PC-3 (cell line): ENCODE results near the gene AP4S1. TPM values are rescaled to one million over a fixed set of nuclear protein-coding genes. Genes with fewer than 3 reads are reported as not detected.

Source experiments
- ATAC-seq: fragments of 200-7000 bp; cut with Tn5 transposase; 2 replicates; pipeline ENCODE4 v1.9.1; 2020; ENCODE audit warnings: mild to moderate bottlenecking, moderate library complexity
- BruUV-seq: library from RNA; stranded (reverse); fragments of 400-500 nt; replicated peaks from 2 replicates; lab custom pipeline; 2021; lab: Mats Ljungman, UMichigan
- CTCF ChIA-PET: fragments of 300-600 bp; sonication (Branson Sonifier 250); formaldehyde crosslinking; loops from one replicate; lab custom pipeline; 2022; ENCODE audit warnings: antibody characterized with exemption; lab: Charles Lee
- POLR2A ChIA-PET: fragments of 300-600 bp; sonication (Branson Sonifier 250); formaldehyde crosslinking; loops from one replicate; lab custom pipeline; 2022; ENCODE audit warnings: antibody characterized with exemption; ENCODE audit not compliant: unreplicated experiment; lab: Charles Lee
- DNase-seq: peaks from one replicate; pipeline ENCODE4 v3.0.0-alpha.2; 2015
- H2AFZ ChIP-seq: fragments of 300-600 bp; sonication (generic); 2 replicates; pipeline ENCODE4 v1.6.0; 2016; ENCODE audit warnings: antibody characterized with exemption, low read length
- H3F3A ChIP-seq: fragments of 300-600 bp; sonication (generic); one replicate; pipeline ENCODE4 v1.6.0; 2017; ENCODE audit warnings: antibody characterized with exemption, low read length, control low read depth, mild to moderate bottlenecking; ENCODE audit not compliant: unreplicated experiment
- H3K27ac ChIP-seq: fragments of 300-600 bp; sonication (generic); 2 replicates; pipeline ENCODE4 v1.5.1; 2016; ENCODE audit warnings: mild to moderate bottlenecking, low read length
- H3K27me3 ChIP-seq: fragments of 300-600 bp; sonication (generic); 2 replicates; pipeline ENCODE4 v1.6.1; 2016; ENCODE audit warnings: low read length, mixed read lengths
- H3K36me3 ChIP-seq: fragments of 300-600 bp; sonication (generic); 2 replicates; pipeline ENCODE4 v1.6.1; 2016; ENCODE audit warnings: low read depth, mixed run types, low read length, mixed read lengths
- H3K4me1 ChIP-seq: fragments of 300-600 bp; sonication (generic); 2 replicates; pipeline ENCODE4 v1.5.1; 2016; ENCODE audit warnings: low read length; ENCODE audit not compliant: insufficient read depth
- H3K4me2 ChIP-seq: fragments of 300-600 bp; sonication (generic); 2 replicates; pipeline ENCODE4 v1.6.0; 2016; ENCODE audit warnings: low read length
- H3K4me3 ChIP-seq: fragments of 300-600 bp; sonication (generic); 2 replicates; pipeline ENCODE4 v1.5.1; 2016; ENCODE audit warnings: mild to moderate bottlenecking, low read length, mixed read lengths
- H3K79me2 ChIP-seq: fragments of 300-600 bp; sonication (generic); 2 replicates; pipeline ENCODE4 v1.6.1; 2017; ENCODE audit warnings: low read length, mixed read lengths
- H3K9ac ChIP-seq: fragments of 300-600 bp; sonication (generic); 2 replicates; pipeline ENCODE4 v1.6.0; 2016; ENCODE audit warnings: mild to moderate bottlenecking, low read length
- H3K9me2 ChIP-seq: fragments of 300-600 bp; sonication (generic); replicated peaks from 2 replicates; pipeline ENCODE4 v1.6.1; 2016; ENCODE audit warnings: mixed run types, low read length, mixed read lengths
- H3K9me3 ChIP-seq: fragments of 300-600 bp; sonication (generic); 2 replicates; pipeline ENCODE4 v1.6.1; 2016; ENCODE audit warnings: low read length, mixed read lengths
- H4K20me1 ChIP-seq: fragments of 300-600 bp; sonication (generic); 2 replicates; pipeline ENCODE4 v1.6.1; 2016; ENCODE audit warnings: low read length, mixed read lengths
- EZH2 ChIP-seq: fragments of 300-600 bp; sonication (generic); IDR thresholded peaks from one replicate; pipeline ENCODE4 v1.6.1; 2017; ENCODE audit warnings: antibody characterized with exemption, mild to moderate bottlenecking, low read length; ENCODE audit not compliant: unreplicated experiment
- EZH2phosphoT487 ChIP-seq: fragments of 300-600 bp; sonication (generic); IDR thresholded peaks from 2 replicates; pipeline ENCODE4 v1.6.1; 2018; ENCODE audit warnings: mild to moderate bottlenecking, antibody characterized with exemption, low read length, borderline replicate concordance
- intact Hi-C: fragments of 100-400 bp; cut with micrococcal nuclease; formaldehyde crosslinking; loops from 2 replicates; pipeline ENCODE4 v1.9.0; 2023
- total RNA-seq: library from RNA; depleted of rRNA; stranded (reverse); fragments of >200 nt; gene quantifications from 2 replicates; pipeline ENCODE4 v1.2.3, GENCODE V29; 2014
- TF ChIP-seq, protein P1 (sequence below): fragments of 300-600 bp; sonication (generic); conservative IDR thresholded peaks from 2 replicates; pipeline ENCODE4 v1.5.1; 2017; ENCODE audit warnings: antibody characterized with exemption, low read depth, mild to moderate bottlenecking, low read length

Gene AP4S1
- total RNA-seq, 1 experiment from 2014 or later, result 3.2 TPM

DNA sequence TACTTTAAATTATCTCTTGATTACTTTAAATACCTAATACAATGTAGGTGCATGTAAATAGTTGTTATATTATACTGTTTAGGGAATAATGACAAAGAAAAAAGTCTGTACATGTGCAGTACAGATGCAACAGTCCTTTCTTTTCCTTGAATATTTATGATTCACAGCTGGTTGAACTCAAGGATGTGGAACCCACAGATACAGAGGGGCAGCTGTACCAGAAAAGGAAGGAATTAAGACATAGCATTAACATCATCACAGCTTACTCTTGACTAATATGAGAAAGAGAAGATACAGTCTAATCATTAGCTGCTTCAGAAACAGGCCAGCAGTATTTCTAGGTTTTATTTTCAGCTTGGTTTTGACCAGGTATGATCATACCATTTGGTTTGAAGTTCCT is 34.7 kb upstream of the AP4S1 start:
- TF ChIP-seq EZH2 (no peak), EZH2phosphoT487 (no peak)
- TF ChIP-seq, protein P1, sequence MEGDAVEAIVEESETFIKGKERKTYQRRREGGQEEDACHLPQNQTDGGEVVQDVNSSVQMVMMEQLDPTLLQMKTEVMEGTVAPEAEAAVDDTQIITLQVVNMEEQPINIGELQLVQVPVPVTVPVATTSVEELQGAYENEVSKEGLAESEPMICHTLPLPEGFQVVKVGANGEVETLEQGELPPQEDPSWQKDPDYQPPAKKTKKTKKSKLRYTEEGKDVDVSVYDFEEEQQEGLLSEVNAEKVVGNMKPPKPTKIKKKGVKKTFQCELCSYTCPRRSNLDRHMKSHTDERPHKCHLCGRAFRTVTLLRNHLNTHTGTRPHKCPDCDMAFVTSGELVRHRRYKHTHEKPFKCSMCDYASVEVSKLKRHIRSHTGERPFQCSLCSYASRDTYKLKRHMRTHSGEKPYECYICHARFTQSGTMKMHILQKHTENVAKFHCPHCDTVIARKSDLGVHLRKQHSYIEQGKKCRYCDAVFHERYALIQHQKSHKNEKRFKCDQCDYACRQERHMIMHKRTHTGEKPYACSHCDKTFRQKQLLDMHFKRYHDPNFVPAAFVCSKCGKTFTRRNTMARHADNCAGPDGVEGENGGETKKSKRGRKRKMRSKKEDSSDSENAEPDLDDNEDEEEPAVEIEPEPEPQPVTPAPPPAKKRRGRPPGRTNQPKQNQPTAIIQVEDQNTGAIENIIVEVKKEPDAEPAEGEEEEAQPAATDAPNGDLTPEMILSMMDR, result no peak
- Histone ChIP-seq H3K27ac (no peak overlapping the region), H3K9ac (no peak overlapping the region), H3K9me3 (no peaks in the 10 kb centered on the region), H3F3A (peaks cover 6% of the 10 kb centered on the region), H3K4me1 (peaks cover 17% of the 10 kb centered on the region), H4K20me1 (peaks cover 10% of the 10 kb centered on the region; the same call in 1 of the 2 replicates), H3K4me3 (no peak overlapping the region), H3K9me2 (no peaks in the 10 kb centered on the region), H2AFZ (no peak overlapping the region), H3K4me2 (no peak overlapping the region), H3K79me2 (peaks cover 96% of the 10 kb centered on the region), H3K36me3 (no peaks in the 10 kb centered on the region), H3K27me3 (no peaks in the 10 kb centered on the region)
- CTCF ChIA-PET, result interaction anchor here (0.5 kb wide), 1 partner anchor 44 kb away, joined by 3 read pairs; no protein-coding TSS in a partner anchor
- no peak for DNase-seq
- intact Hi-C loops, result no loop called here
- no peak for ATAC-seq
- POLR2A ChIA-PET, result no interaction called here
- no TSS peak for BruUV-seq

DNA sequence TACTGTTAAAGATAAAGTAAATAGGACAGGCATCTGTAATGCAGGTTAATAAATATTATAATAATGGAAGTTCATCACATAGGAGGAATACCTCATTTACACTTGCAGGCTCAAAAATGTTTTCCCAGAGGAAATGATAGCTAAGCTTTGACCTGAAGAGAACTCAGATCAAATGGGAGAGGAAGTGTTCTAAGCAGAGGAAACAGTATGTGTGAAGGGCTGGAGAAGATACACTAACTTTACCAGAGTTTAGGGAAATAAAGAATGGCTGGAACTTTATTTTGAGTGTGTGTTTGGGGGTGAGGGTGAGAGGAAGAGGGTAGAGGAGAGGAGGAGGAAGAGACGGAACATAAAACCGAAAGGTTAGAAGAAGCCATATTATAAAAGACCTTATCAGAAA is 34.0 kb upstream of the AP4S1 start:
- Histone ChIP-seq H3K79me2 (peaks cover 96% of the 10 kb centered on the region), H3K27ac (no peak overlapping the region), H3K9ac (no peak overlapping the region), H3K4me3 (no peak overlapping the region), H4K20me1 (peaks cover 8% of the 10 kb centered on the region; the same call in 1 of the 2 replicates), H3K27me3 (no peaks in the 10 kb centered on the region), H3K4me1 (peaks cover 22% of the 10 kb centered on the region), H3K9me2 (no peaks in the 10 kb centered on the region), H3F3A (peaks cover 6% of the 10 kb centered on the region), H3K36me3 (no peaks in the 10 kb centered on the region), H3K9me3 (no peaks in the 10 kb centered on the region), H3K4me2 (no peak overlapping the region), H2AFZ (no peak overlapping the region)
- TF ChIP-seq EZH2phosphoT487 (no peak), EZH2 (no peak)
- TF ChIP-seq, protein P1, result no peak
- DNase-seq (no peak), ATAC-seq (no peak)
- no TSS peak for BruUV-seq
- intact Hi-C loops, result no loop called here
- CTCF ChIA-PET, result no interaction called here
- POLR2A ChIA-PET, result no interaction called here

DNA sequence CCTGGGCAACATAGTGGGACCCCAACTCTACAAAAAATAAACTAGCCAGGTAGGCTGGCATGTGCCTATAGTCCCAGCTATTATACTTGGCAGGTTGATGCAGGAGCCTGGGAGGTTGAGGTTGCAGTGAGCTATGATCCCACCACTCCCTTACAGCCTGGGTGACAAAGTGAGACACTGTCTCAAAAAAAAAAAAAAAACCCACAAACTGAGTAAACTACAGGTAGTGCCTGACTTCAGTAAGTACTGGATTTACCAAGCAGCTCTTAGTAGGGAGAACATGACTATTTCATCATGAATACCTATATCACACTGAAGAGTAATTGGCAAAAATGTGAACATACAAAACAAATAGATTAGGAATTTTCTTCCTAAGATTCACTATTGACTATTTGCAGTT is 32.4 kb upstream of the AP4S1 start:
- ChIA-PET CTCF (no interaction called here), POLR2A (no interaction called here)
- Histone ChIP-seq H3K27me3 (no peaks in the 10 kb centered on the region), H4K20me1 (peaks cover 6% of the 10 kb centered on the region; the same call in 1 of the 2 replicates), H3K4me3 (no peak overlapping the region), H3K4me2 (no peak overlapping the region), H3F3A (peaks cover 6% of the 10 kb centered on the region), H3K36me3 (peaks cover 2% of the 10 kb centered on the region; the same call in 1 of the 2 replicates), H3K9ac (no peak overlapping the region), H3K79me2 (peaks cover 98% of the 10 kb centered on the region), H3K9me2 (no peaks in the 10 kb centered on the region), H2AFZ (no peak overlapping the region), H3K9me3 (no peaks in the 10 kb centered on the region), H3K27ac (no peak overlapping the region), H3K4me1 (peaks cover 22% of the 10 kb centered on the region)
- no TSS peak for BruUV-seq
- intact Hi-C loops, result no loop called here
- no peak for ATAC-seq
- no peak for DNase-seq
- TF ChIP-seq, protein P1, result no peak
- TF ChIP-seq EZH2phosphoT487 (no peak), EZH2 (no peak)
